AG04450 (cell line): ENCODE results near the gene TEKT5. TPM values are rescaled to one million over a fixed set of nuclear protein-coding genes. Genes with fewer than 3 reads are reported as not detected.
"Not testable (repeated sequence)": the region's sequence is repeated elsewhere in the genome, so short reads cannot be mapped to it uniquely, and the experiment has no call there.

Experiments used
- CTCF ChIA-PET: fragments of 300-600, 350-600 bp; formaldehyde crosslinking; extraction: SDS; loops from one replicate; lab custom pipeline; 2022; ENCODE audit warnings: antibody characterized with exemption, inconsistent platforms; lab: Charles Lee
- POLR2A ChIA-PET: fragments of 350-600 bp; formaldehyde crosslinking; extraction: SDS; loops from one replicate; lab custom pipeline; 2021; ENCODE audit warnings: antibody characterized with exemption, inconsistent platforms; lab: Yijun Ruan, JAX
- DNase-seq: peaks from one replicate; pipeline ENCODE4 v3.0.0-alpha.2; 2011; ENCODE audit warnings: low read depth, low spot score
- H3K27ac ChIP-seq: one replicate; pipeline ENCODE4 v1.5.1; 2012; ENCODE audit warnings: low read depth, low read length, control low read depth
- H3K27me3 ChIP-seq: one replicate; pipeline ENCODE4 v1.6.0; 2012; ENCODE audit warnings: low read length; ENCODE audit not compliant: control insufficient read depth, insufficient read depth
- H3K4me3 ChIP-seq: 2 replicates; pipeline ENCODE4 v1.5.1; 2011; ENCODE audit warnings: mild to moderate bottlenecking, low read depth, low read length, control low read depth
- H3K9me3 ChIP-seq: 2 replicates; pipeline ENCODE4 v1.5.1; 2012; ENCODE audit warnings: low read length; ENCODE audit not compliant: control insufficient read depth, insufficient read depth
- polyA plus RNA-seq: library from polyadenylated mRNA; depleted of rRNA; stranded (reverse); fragments of >200 nt; gene quantifications from 2 replicates; pipeline ENCODE4 v1.2.3, GENCODE V29; 2011
- TF ChIP-seq, protein P1 (sequence below): IDR thresholded peaks from 2 replicates; pipeline ENCODE4 v1.5.1; 2011; ENCODE audit warnings: low read depth, low read length, control low read depth, inconsistent platforms

TEKT5 gene
- polyA plus RNA-seq, 1 experiment, result 0.15 TPM

DNA sequence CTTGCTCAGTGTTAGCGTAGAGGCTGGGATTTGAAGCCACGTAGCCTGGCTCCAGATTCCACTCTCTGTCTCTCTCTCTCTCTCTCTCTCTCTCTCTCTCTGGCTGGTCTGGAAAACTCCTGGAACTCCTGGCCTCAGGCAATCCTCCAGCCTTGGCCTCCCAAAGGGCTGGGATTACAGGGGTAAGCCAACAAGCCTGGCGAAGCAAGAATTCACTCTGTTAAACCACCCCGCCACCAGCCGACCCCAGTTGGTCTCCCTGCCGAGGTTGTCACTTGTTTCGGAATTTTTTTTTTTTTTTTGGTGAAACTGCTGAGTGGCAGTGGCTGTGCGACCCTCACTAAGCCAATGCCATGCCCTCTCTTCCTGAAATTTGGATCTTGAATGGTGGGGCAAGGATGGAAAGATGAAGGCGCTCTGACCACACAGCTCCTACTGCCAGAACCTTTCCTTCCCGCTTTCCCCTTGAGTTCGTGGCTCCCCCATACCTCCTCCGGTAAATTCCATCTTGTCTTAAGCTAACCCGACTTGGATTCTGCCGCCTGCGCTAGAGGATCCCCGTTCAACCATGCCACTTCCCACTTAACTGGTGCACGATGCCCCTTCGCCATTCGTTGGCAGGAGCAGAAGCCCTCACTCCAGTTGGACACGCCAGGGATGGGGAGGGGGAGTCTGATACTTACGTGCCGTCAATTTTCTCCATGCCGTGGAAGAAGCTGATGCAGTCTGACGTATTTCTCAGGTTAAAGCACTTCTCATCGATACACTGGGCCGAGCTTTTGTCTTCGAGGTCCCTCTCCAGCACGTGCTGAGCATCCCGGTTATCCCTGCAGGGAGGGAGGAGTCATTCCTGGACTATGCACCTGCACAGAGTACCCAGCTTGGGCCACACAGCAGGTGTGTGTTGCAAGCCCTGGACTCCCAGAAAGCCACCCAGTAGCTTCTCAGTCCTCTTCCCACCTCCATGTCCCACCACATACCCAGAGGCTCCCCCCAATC, 13.1 kb downstream of the TEKT5 start:
- CTCF ChIA-PET, result no interaction called here
- POLR2A ChIA-PET, result no interaction called here
- Histone ChIP-seq H3K27me3 (peaks cover 3% of the 10 kb centered on the region), H3K4me3 (no peak overlapping the region), H3K27ac (no peak overlapping the region), H3K9me3 (no peaks in the 10 kb centered on the region)
- TF ChIP-seq, protein P1, sequence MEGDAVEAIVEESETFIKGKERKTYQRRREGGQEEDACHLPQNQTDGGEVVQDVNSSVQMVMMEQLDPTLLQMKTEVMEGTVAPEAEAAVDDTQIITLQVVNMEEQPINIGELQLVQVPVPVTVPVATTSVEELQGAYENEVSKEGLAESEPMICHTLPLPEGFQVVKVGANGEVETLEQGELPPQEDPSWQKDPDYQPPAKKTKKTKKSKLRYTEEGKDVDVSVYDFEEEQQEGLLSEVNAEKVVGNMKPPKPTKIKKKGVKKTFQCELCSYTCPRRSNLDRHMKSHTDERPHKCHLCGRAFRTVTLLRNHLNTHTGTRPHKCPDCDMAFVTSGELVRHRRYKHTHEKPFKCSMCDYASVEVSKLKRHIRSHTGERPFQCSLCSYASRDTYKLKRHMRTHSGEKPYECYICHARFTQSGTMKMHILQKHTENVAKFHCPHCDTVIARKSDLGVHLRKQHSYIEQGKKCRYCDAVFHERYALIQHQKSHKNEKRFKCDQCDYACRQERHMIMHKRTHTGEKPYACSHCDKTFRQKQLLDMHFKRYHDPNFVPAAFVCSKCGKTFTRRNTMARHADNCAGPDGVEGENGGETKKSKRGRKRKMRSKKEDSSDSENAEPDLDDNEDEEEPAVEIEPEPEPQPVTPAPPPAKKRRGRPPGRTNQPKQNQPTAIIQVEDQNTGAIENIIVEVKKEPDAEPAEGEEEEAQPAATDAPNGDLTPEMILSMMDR, result no peak
- DNase-seq, result no peak

DNA sequence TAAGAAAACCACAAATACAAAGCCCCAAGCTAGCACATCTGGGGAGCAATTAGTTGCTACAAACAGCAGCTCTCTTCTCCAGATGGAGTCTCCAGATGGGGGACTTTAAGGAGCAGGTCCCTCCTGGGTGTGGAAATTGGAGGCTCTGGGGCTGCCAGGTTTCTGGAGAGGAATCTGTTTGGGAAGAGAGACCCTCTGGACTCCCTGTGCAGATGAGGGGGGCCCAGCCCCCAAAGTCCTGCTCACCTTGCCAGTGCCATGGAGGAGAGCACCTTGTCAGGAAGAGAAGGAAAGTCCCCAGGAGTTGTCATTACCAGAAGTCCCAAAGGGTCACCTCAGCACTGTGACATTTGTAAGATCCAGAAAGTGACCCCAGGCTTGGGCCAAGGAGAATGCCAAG, 14.8 kb downstream of the TEKT5 start:
- CTCF ChIA-PET, result no interaction called here

DNA sequence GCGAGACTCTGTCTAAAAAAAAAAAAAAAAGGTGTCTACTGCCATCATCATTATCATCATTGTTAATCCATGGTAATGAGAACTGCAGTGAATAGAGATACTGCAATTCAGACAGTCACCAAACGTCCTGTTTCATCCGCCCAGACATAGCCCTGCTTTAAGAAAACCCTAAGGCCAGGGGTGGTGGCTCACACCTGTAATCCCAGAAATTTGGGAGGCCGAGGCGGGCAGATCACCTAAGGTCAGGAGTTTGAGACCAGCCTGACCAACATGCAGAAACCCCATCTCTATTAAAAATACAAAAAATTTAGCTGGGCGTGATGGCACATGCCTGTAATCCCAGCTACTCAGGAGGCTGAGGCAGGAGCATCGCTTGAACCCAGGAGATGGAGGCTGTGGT, 15.3 kb downstream of the TEKT5 start:
- H3K9me3 ChIP-seq, H3K27ac ChIP-seq, POLR2A ChIA-PET, H3K27me3 ChIP-seq, DNase-seq, H3K4me3 ChIP-seq, CTCF ChIA-PET: not testable (repeated sequence)

More for the DNA sequence above, 14.8 kb downstream of the TEKT5 start:
- TF ChIP-seq, protein P1, result no peak
- Histone ChIP-seq H3K4me3 (no peak overlapping the region), H3K27ac (no peak overlapping the region), H3K27me3 (peaks cover 3% of the 10 kb centered on the region), H3K9me3 (no peaks in the 10 kb centered on the region)
- POLR2A ChIA-PET, result no interaction called here
- no peak for DNase-seq

DNA sequence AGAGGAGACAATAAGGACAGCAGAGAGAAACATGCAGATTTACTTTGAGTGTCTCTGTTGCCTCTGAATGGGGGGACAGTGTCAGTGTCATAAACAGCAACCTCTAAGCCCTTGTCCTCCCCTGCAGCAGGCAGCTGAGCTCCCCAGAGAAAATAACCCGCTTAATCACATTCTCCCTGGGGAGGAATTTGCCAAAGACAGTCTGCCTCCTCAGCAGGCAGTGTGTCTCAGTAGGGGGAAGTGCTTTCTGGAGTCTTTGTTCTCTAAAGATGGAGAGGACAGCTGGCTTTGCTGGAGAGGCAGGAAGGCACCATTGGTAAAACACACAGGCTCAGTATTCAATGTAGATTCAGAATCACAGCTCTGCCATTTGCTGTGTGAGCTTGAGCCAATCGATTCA, 16.1 kb downstream of the TEKT5 start:
- Histone ChIP-seq H3K9me3 (no peaks in the 10 kb centered on the region), H3K27ac (no peak overlapping the region), H3K4me3 (no peak overlapping the region), H3K27me3 (peaks cover 3% of the 10 kb centered on the region)
- POLR2A ChIA-PET, result no interaction called here
- CTCF ChIA-PET, result interaction anchor here (0.9 kb wide), 1 partner anchor 11 kb away, joined by 3 read pairs; no protein-coding TSS in a partner anchor
- DNase-seq, result no peak
- TF ChIP-seq, protein P1, result no peak

DNA sequence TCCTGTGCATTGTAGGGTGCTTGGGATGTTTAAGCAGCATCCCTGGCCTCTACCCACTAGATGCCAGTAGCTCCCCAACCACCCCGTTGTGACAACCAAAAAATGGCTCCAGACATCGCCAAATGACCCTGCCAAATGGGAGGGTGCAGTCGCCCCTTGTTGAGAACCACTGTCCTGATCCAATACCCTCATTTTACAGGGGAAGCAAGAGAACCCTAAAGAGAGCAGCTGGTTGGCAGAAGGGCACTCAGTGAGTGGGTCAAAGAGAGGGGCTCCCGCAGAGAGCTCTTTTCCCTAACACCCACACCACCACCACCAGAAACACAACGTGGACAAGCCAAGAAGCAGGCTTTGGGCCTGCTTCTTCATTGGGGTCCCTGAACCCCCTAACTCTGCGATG, 18.4 kb downstream of the TEKT5 start:
- Histone ChIP-seq H3K27ac (no peak overlapping the region), H3K4me3 (no peak overlapping the region), H3K27me3 (peaks cover 3% of the 10 kb centered on the region), H3K9me3 (no peaks in the 10 kb centered on the region)
- TF ChIP-seq, protein P1, result no peak
- ChIA-PET POLR2A (no interaction called here), CTCF (no interaction called here)
- DNase-seq, result no peak
